Kidney (tissue), 14 donors: Measurements from ENCODE around the gene PCDHGA1. TPM values are rescaled to one million over a fixed set of nuclear protein-coding genes. Genes with fewer than 3 reads are reported as not detected.
A peak's percentile ranks its signal among the peaks of the same experiment; 100 is the strongest.

ENCODE experiments used
- DNase-seq, 5 donors: peaks; one replicate each; pipeline ENCODE4 v3.0.0-alpha.2; 2013 to 2020
- FAIRE-seq: peaks from 2 replicates; lab custom pipeline; 2012; peaks lifted over from hg19 to GRCh38; lab: Jason Lieb, UNC
- H3K27ac ChIP-seq, 2 donors: one replicate each; pipeline ENCODE4 v1.7.0; 2013; ENCODE audit warnings: low read depth in 2 of 2, low read length in 2 of 2, inconsistent platforms in 1 of 2
- H3K27me3 ChIP-seq: one replicate; pipeline ENCODE4 v1.7.1; 2013; ENCODE audit warnings: low read length, inconsistent platforms; ENCODE audit not compliant: control insufficient read depth, insufficient read depth
- H3K36me3 ChIP-seq, 3 donors: one replicate each; pipeline versions ENCODE4 v1.7.0 to v1.7.1; 2013; ENCODE audit warnings: low read length in 3 of 3, control low read depth in 1 of 3, inconsistent platforms in 1 of 3; ENCODE audit not compliant: insufficient read depth in 3 of 3, control insufficient read depth in 2 of 3
- H3K4me1 ChIP-seq, 3 donors: one replicate each; pipeline versions ENCODE4 v1.7.0 to v1.7.1; 2013; ENCODE audit warnings: low read length in 3 of 3, inconsistent platforms in 1 of 3, low read depth in 1 of 3; ENCODE audit not compliant: control insufficient read depth in 2 of 3, insufficient read depth in 2 of 3
- H3K4me3 ChIP-seq, 3 donors: one replicate each; pipeline versions ENCODE4 v1.7.0 to v1.8.1; 2013; ENCODE audit warnings: low read length in 3 of 3, control low read depth in 1 of 3, inconsistent platforms in 1 of 3
- H3K9ac ChIP-seq, 3 donors: one replicate each; pipeline versions ENCODE4 v1.7.0 to v1.7.1; 2013; ENCODE audit warnings: low read length in 3 of 3, control low read depth in 1 of 3, inconsistent platforms in 1 of 3
- H3K9me3 ChIP-seq, 3 donors: one replicate each; pipeline versions ENCODE4 v1.7.0 to v1.7.1; 2013; ENCODE audit warnings: low read length in 3 of 3, control low read depth in 1 of 3, inconsistent platforms in 1 of 3; ENCODE audit not compliant: control insufficient read depth in 2 of 3, insufficient read depth in 1 of 3
- intact Hi-C: fragments of 100-400 bp; cut with DNase I; formaldehyde crosslinking; loops from one replicate; pipeline ENCODE4 v1.11.1; 2022
- polyA plus RNA-seq: library from polyadenylated mRNA; stranded (reverse); fragments of 350-450 nt; fragmentation: Illumina TruSeq; extraction: RNeasy Lipid Tissue Mini Kit (QIAGEN cat#74804); gene quantifications from one replicate; pipeline ENCODE4 v1.2.3, GENCODE V29; 2014; ENCODE audit warnings: low read depth, low replicate concordance; ENCODE audit not compliant: insufficient read depth
- total RNA-seq: library from RNA; stranded (reverse); fragmentation: NEBNext Ultra II Directional; extraction: Animal tissue kit (Norgen Biotek cat#: 25700); gene quantifications from one replicate; pipeline ENCODE4 v1.2.1, GENCODE V29; 2021
- TF ChIP-seq, protein P1 (sequence below): IDR thresholded peaks from 3 replicates; pipeline ENCODE4 v1.5.1; 2012; ENCODE audit warnings: mild to moderate bottlenecking, moderate library complexity, borderline replicate concordance; ENCODE audit not compliant: insufficient read depth; ENCODE audit errors: extremely low read depth
- donor health status: control.
- donor health status: control.
- donor health status: control.
- donor health status: control.
- donor health status: control.
- donor health status: DM: yes; HTN: yes; CAD: no.
- donor health status: Normal renal cell carcinoma (clear cell type).

Gene PCDHGA1
- total and polyA plus RNA-seq, 2 donors from 2014 or later: 0.19 to 0.69 TPM

DNA sequence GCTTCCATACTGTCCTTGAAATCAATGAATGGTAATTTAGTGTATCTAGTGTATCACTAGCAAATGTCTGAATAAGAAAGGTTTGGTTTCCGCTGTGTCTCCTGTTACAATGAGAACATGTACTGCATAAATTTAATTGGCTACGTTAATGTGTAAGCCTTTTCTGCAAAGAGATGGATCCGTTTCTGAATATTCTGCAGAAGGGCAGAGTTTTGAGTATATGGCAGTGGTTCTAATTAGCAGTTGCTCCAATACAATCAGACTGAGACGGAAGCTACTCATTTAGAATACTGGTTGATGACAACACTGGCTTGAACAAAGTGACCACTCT is 154.0 kb downstream of the PCDHGA1 start:
- FAIRE-seq: no peak

DNA sequence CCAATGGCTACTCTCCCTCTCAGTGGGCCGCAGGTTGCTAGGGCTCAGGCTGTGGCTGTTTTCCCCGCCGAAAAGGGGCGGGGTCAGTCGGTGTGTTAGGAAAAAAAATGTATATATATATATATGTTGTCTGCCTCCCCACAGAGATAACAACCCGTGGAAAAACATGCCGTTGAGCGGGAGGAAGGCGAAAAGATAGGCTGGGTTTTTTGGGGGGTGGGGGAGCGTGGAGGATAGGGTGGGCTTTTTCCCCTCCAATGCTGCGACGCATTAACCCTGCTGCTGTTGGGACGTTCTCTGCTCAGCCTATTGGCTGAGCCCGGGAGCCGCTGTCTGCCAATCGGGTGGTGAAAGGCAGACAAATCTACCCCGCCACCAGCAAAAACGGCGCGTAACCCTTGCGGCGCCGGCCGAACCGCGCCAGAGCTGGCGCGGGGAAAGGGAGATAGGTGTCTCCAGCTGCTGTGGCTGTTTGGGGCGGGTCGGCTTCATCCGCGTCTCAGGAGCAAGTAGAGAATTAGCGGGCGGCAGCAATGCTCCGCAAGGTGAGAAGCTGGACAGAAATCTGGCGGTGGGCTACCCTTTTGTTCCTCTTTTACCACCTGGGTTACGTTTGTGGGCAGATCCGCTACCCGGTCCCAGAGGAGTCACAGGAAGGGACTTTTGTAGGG is 154.5 kb downstream of the PCDHGA1 start, which contains the start of gene PCDHGC4:
Gene PCDHGC4 (plus strand): TSS at position 390 of the 671 bp plus-strand sequence. CDS start 144 bp downstream, at position 534.
- intact Hi-C loops: no loop called here
- TF ChIP-seq, protein P1, sequence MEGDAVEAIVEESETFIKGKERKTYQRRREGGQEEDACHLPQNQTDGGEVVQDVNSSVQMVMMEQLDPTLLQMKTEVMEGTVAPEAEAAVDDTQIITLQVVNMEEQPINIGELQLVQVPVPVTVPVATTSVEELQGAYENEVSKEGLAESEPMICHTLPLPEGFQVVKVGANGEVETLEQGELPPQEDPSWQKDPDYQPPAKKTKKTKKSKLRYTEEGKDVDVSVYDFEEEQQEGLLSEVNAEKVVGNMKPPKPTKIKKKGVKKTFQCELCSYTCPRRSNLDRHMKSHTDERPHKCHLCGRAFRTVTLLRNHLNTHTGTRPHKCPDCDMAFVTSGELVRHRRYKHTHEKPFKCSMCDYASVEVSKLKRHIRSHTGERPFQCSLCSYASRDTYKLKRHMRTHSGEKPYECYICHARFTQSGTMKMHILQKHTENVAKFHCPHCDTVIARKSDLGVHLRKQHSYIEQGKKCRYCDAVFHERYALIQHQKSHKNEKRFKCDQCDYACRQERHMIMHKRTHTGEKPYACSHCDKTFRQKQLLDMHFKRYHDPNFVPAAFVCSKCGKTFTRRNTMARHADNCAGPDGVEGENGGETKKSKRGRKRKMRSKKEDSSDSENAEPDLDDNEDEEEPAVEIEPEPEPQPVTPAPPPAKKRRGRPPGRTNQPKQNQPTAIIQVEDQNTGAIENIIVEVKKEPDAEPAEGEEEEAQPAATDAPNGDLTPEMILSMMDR: no peak
- no peaks in the 10 kb centered on the region for H3K9me3 ChIP-seq
- no peak within 1 kb of the TSS for H3K27ac ChIP-seq
- H3K4me3 ChIP-seq: peak within 1 kb of the TSS; percentile 20 to 40 (median 35)
- no peak for FAIRE-seq
- H3K9ac ChIP-seq: peak within 1 kb of the TSS in 1 of 3 donors; percentile 6
- H3K36me3 ChIP-seq: peaks cover 0 to 4% (median 0%) of the 10 kb centered on the region in 3 donors
- peak in 4 of 5 donors; percentile 80 to 87 (median 83) for DNase-seq
- no peaks in the 10 kb centered on the region for H3K27me3 ChIP-seq
- H3K4me1 ChIP-seq: peaks cover 0 to 4% (median 3%) of the 10 kb centered on the region in 3 donors

More for the DNA sequence above, 154.0 kb downstream of the PCDHGA1 start:
- Histone ChIP-seq H3K36me3 (peaks cover 0 to 4% (median 0%) of the 10 kb centered on the region in 3 donors), H3K4me3 (peak overlapping the region in 2 of 3 donors; percentile 35 to 36), H3K4me1 (peaks cover 0 to 8% (median 3%) of the 10 kb centered on the region in 3 donors), H3K27me3 (no peaks in the 10 kb centered on the region), H3K27ac (no peak overlapping the region), H3K9me3 (no peaks in the 10 kb centered on the region), H3K9ac (no peak overlapping the region)
- TF ChIP-seq, protein P1: no peak
- no peak for DNase-seq
- intact Hi-C loops: no loop called here

DNA sequence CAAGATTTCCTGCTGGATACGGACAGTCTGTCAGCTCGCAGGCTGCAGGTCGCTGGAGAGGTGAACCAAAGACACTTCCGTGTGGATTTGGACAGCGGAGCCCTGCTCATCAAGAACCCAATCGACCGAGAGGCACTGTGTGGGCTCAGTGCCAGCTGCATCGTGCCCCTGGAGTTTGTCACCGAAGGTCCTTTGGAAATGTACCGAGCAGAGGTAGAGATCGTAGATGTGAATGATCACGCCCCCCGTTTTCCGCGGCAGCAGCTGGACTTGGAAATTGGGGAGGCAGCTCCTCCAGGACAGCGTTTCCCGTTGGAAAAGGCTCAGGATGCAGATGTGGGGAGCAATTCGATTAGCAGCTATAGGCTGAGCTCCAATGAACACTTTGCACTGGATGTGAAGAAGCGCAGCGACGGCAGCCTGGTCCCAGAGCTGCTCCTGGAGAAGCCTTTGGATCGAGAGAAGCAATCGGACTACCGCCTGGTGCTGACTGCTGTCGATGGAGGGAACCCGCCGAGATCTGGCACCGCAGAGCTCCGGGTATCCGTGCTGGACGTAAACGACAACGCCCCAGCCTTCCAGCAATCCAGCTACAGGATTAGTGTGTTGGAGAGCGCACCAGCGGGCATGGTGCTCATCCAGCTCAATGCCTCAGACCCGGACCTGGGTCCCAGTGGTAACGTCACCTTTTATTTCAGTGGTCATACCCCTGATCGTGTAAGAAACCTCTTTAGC is 155.2 kb downstream of the PCDHGA1 start:
- no peak overlapping the region for H3K27ac ChIP-seq
- H3K4me3 ChIP-seq: peak overlapping the region; percentile 20 to 40 (median 35)
- H3K27me3 ChIP-seq: no peaks in the 10 kb centered on the region
- H3K9me3 ChIP-seq: no peaks in the 10 kb centered on the region
- peak overlapping the region in 1 of 3 donors; percentile 6 for H3K9ac ChIP-seq
- peaks cover 0 to 4% (median 0%) of the 10 kb centered on the region in 3 donors for H3K36me3 ChIP-seq
- FAIRE-seq: no peak
- H3K4me1 ChIP-seq: peaks cover 0 to 3% (median 3%) of the 10 kb centered on the region in 3 donors
- peak in 1 of 5 donors; percentile 49 for DNase-seq
- TF ChIP-seq, protein P1: no peak
- intact Hi-C loops: no loop called here
